DOHH2 (cell line): ENCODE results near the gene ALPL.

Source experiments
- H3F3A ChIP-seq: fragments of 200-600 bp; sonication (generic), shearing (Covaris generic); 2 replicates; pipeline ENCODE4 v1.6.0; 2016; ENCODE audit warnings: antibody characterized with exemption, mild to moderate bottlenecking; ENCODE audit not compliant: control insufficient read depth, insufficient read depth
- H3K27ac ChIP-seq: fragments of 200-600 bp; sonication (generic); 2 replicates; pipeline ENCODE4 v1.5.1; 2014; ENCODE audit warnings: low read depth, mild to moderate bottlenecking, low read length, moderate library complexity
- H3K27me3 ChIP-seq: fragments of 200-600 bp; sonication (generic); 2 replicates; pipeline ENCODE4 v1.6.1; 2014; ENCODE audit warnings: mild to moderate bottlenecking, low read length, mixed read lengths; ENCODE audit not compliant: control insufficient read depth
- H3K36me3 ChIP-seq: fragments of 200-600 bp; sonication (generic); 2 replicates; pipeline ENCODE4 v1.6.1; 2014; ENCODE audit warnings: mild to moderate bottlenecking, low read length, moderate library complexity, mixed read lengths; ENCODE audit not compliant: control insufficient read depth
- H3K4me1 ChIP-seq: fragments of 200-600 bp; sonication (generic); 2 replicates; pipeline ENCODE4 v1.6.1; 2014; ENCODE audit warnings: mild to moderate bottlenecking, low read length, mixed read lengths; ENCODE audit not compliant: control insufficient read depth
- H3K4me2 ChIP-seq: fragments of 200-600 bp; sonication (generic); 2 replicates; pipeline ENCODE4 v1.6.0; 2014; ENCODE audit warnings: mild to moderate bottlenecking, low read length, moderate library complexity
- H3K4me3 ChIP-seq: fragments of 200-600 bp; sonication (generic); 2 replicates; pipeline ENCODE4 v1.5.1; 2014; ENCODE audit warnings: mild to moderate bottlenecking, low read length, mixed read lengths
- H3K79me2 ChIP-seq: fragments of 200-600 bp; sonication (generic); 2 replicates; pipeline ENCODE4 v1.6.1; 2014; ENCODE audit warnings: mild to moderate bottlenecking, low read length, mixed read lengths; ENCODE audit not compliant: control insufficient read depth
- H3K9me2 ChIP-seq: fragments of 200-600 bp; sonication (generic); replicated peaks from 2 replicates; pipeline ENCODE4 v1.6.1; 2014; ENCODE audit warnings: mild to moderate bottlenecking, low read length, mixed read lengths; ENCODE audit not compliant: control insufficient read depth
- H3K9me3 ChIP-seq: fragments of 200-600 bp; sonication (generic); 2 replicates; pipeline ENCODE4 v1.6.1; 2014; ENCODE audit warnings: antibody characterized with exemption, low read length, mixed read lengths; ENCODE audit not compliant: control insufficient read depth, insufficient read depth
- H4K20me1 ChIP-seq: fragments of 200-600 bp; sonication (generic); 2 replicates; pipeline ENCODE4 v1.6.0; 2014; ENCODE audit warnings: low read depth, mild to moderate bottlenecking, antibody characterized with exemption, low read length, moderate library complexity; ENCODE audit not compliant: control insufficient read depth, insufficient read depth
- CTCF ChIP-seq: fragments of 200-600 bp; sonication (generic); IDR thresholded peaks from one replicate; pipeline ENCODE4 v1.5.1; 2014; ENCODE audit warnings: antibody characterized with exemption, mild to moderate bottlenecking, low read depth, low read length; ENCODE audit not compliant: poor library complexity, severe bottlenecking
- EZH2phosphoT487 ChIP-seq: fragments of 200-600 bp; sonication (generic); IDR thresholded peaks from 2 replicates; pipeline ENCODE4 v1.6.1; 2017; ENCODE audit warnings: borderline replicate concordance, mild to moderate bottlenecking, antibody characterized with exemption, low read length, moderate library complexity, mixed read lengths

The ALPL gene

GRCh38 chr1:21597753-21598152, 88.5 kb downstream of the ALPL start:
- Histone ChIP-seq H3K4me1 (no peaks in the 10 kb centered on the region), H3K4me3 (no peak overlapping the region), H3K79me2 (no peaks in the 10 kb centered on the region), H3F3A (no peaks in the 10 kb centered on the region), H4K20me1 (0 out of 2 replicates have a peak, but pooled peaks cover 3% of the 10 kb centered on the region), H3K27me3 (no peaks in the 10 kb centered on the region), H3K9me2 (no peaks in the 10 kb centered on the region), H3K9me3 (no peaks in the 10 kb centered on the region), H3K4me2 (no peak overlapping the region), H3K27ac (no peak overlapping the region), H3K36me3 (no peaks in the 10 kb centered on the region)
- TF ChIP-seq EZH2phosphoT487 (no peak), CTCF (no peak)

- H3K27me3 ChIP-seq: no peaks in the 10 kb centered on the region
- H3K9me2 ChIP-seq: no peaks in the 10 kb centered on the region
- H3K79me2 ChIP-seq: no peaks in the 10 kb centered on the region
- no peaks in the 10 kb centered on the region for H3K36me3 ChIP-seq
- H3K4me1 ChIP-seq: no peaks in the 10 kb centered on the region
- H3K27ac ChIP-seq: no peak overlapping the region
- H3K4me3 ChIP-seq: no peak overlapping the region
- H4K20me1 ChIP-seq: 0 out of 2 replicates have a peak, but pooled peaks cover 3% of the 10 kb centered on the region
- no peaks in the 10 kb centered on the region for H3K9me3 ChIP-seq
- no peaks in the 10 kb centered on the region for H3F3A ChIP-seq
- H3K4me2 ChIP-seq: no peak overlapping the region
- TF ChIP-seq CTCF: no peak
- TF ChIP-seq EZH2phosphoT487: no peak
Measured at GRCh38 chr1:21598417-21598816, 89.2 kb downstream of the ALPL start.

GRCh38 chr1:21598904-21599303, 89.7 kb downstream of the ALPL start:
- no peak for TF ChIP-seq CTCF
- H3K4me2 ChIP-seq: no peak overlapping the region
- no peak overlapping the region for H3K4me3 ChIP-seq
- no peaks in the 10 kb centered on the region for H3K4me1 ChIP-seq
- no peaks in the 10 kb centered on the region for H3K79me2 ChIP-seq
- no peaks in the 10 kb centered on the region for H3F3A ChIP-seq
- H4K20me1 ChIP-seq: 0 out of 2 replicates have a peak, but pooled peaks cover 3% of the 10 kb centered on the region
- no peaks in the 10 kb centered on the region for H3K9me2 ChIP-seq
- H3K27me3 ChIP-seq: no peaks in the 10 kb centered on the region
- no peak overlapping the region for H3K27ac ChIP-seq
- H3K9me3 ChIP-seq: no peaks in the 10 kb centered on the region
- H3K36me3 ChIP-seq: no peaks in the 10 kb centered on the region

GRCh38 chr1:21599402-21599801, 90.2 kb downstream of the ALPL start:
- H3K4me3 ChIP-seq: no peak overlapping the region
- no peaks in the 10 kb centered on the region for H3K79me2 ChIP-seq
- no peaks in the 10 kb centered on the region for H3K9me3 ChIP-seq
- H3K27ac ChIP-seq: no peak overlapping the region
- H3K9me2 ChIP-seq: no peaks in the 10 kb centered on the region
- H3K36me3 ChIP-seq: no peaks in the 10 kb centered on the region
- H3F3A ChIP-seq: no peaks in the 10 kb centered on the region
- no peaks in the 10 kb centered on the region for H3K4me1 ChIP-seq
- H3K27me3 ChIP-seq: no peaks in the 10 kb centered on the region
- no peak overlapping the region for H3K4me2 ChIP-seq
- TF ChIP-seq EZH2phosphoT487 (no peak), CTCF (no peak)
- 0 out of 2 replicates have a peak, but pooled peaks cover 3% of the 10 kb centered on the region for H4K20me1 ChIP-seq
